Measurements from ENCODE around the gene RAB6A.

- TF ChIP-seq ZFX (IDR thresholded peaks at IDR 0.05; ENCODE audit: borderline replicate concordance) = no peak
- peak; percentile 89 for TF ChIP-seq CTCF (IDR thresholded peaks at IDR 0.05)
These were observed 99.7 kb downstream of the RAB6A start for GRCh38 chr11:73661035-73661628.
